Mesothelial cell of epicardium (in vitro differentiated cells): ENCODE data around the gene TSC22D1. TPM values are rescaled to one million over a fixed set of nuclear protein-coding genes. Genes with fewer than 3 reads are reported as not detected.

Source experiments
- DNase-seq, 2 experiments: peaks; one replicate each; pipeline ENCODE4 v3.0.0; 2021; ENCODE audit warnings: low spot score in 2 of 2; ENCODE audit not compliant: unreplicated experiment in 2 of 2
- H3K27ac Mint-ChIP-seq: 2 replicates; pipeline ENCODE4 v1.8.0; 2021; ENCODE audit warnings: mixed read lengths
- H3K27me3 Mint-ChIP-seq: 2 replicates; pipeline ENCODE4 v1.8.0; 2021; ENCODE audit warnings: low read depth, mixed read lengths
- H3K36me3 Mint-ChIP-seq: 2 replicates; pipeline ENCODE4 v1.8.0; 2021; ENCODE audit warnings: mixed read lengths
- H3K4me1 Mint-ChIP-seq: 2 replicates; pipeline ENCODE4 v1.8.0; 2021; ENCODE audit warnings: mixed read lengths
- H3K4me3 Mint-ChIP-seq: 2 replicates; pipeline ENCODE4 v1.8.0; 2021; ENCODE audit warnings: mild to moderate bottlenecking, moderate library complexity, mixed read lengths
- H3K9me3 Mint-ChIP-seq: 2 replicates; pipeline ENCODE4 v1.8.0; 2021; ENCODE audit warnings: mixed read lengths
- total RNA-seq: library from RNA; stranded (reverse); gene quantifications from 3 replicates; pipeline ENCODE4 v1.2.1, GENCODE V29; 2021
- TF ChIP-seq, protein P1 (sequence below): fragments of 200-600 bp; sonication (generic); IDR thresholded peaks from one replicate; pipeline ENCODE4 v1.5.0; 2021; ENCODE audit warnings: antibody characterized with exemption; ENCODE audit not compliant: unreplicated experiment

The TSC22D1 gene
- total RNA-seq, 1 donor from 2014 or later, result 99.5 TPM

DNA sequence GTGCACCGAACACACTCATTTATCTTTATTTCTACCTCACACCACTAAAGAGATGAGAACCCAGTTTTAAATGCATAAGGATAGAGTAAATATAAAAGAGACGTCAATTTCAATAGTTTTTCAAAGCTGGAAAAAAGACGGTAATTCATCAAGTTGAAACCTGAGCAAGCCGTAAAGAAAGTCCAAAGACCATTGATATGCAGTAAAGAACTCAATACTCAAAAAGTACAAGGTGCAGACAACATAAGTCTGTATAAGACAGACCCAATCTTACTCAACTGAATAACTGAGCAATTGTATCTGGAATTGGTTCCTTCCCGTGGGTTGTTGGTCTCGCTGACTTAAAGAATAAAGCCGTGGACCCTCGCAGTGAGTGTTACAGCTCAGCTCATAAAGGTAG lies 120.4 kb downstream of the TSC22D1 start:
- Mint-ChIP-seq H3K36me3 (peaks cover 9% of the 10 kb centered on the region), H3K27me3 (no peaks in the 10 kb centered on the region), H3K27ac (no peak overlapping the region), H3K4me1 (no peaks in the 10 kb centered on the region), H3K9me3 (peaks cover 6% of the 10 kb centered on the region), H3K4me3 (no peak overlapping the region)
- TF ChIP-seq, protein P1, sequence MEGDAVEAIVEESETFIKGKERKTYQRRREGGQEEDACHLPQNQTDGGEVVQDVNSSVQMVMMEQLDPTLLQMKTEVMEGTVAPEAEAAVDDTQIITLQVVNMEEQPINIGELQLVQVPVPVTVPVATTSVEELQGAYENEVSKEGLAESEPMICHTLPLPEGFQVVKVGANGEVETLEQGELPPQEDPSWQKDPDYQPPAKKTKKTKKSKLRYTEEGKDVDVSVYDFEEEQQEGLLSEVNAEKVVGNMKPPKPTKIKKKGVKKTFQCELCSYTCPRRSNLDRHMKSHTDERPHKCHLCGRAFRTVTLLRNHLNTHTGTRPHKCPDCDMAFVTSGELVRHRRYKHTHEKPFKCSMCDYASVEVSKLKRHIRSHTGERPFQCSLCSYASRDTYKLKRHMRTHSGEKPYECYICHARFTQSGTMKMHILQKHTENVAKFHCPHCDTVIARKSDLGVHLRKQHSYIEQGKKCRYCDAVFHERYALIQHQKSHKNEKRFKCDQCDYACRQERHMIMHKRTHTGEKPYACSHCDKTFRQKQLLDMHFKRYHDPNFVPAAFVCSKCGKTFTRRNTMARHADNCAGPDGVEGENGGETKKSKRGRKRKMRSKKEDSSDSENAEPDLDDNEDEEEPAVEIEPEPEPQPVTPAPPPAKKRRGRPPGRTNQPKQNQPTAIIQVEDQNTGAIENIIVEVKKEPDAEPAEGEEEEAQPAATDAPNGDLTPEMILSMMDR, result no peak
- no peak for DNase-seq

DNA sequence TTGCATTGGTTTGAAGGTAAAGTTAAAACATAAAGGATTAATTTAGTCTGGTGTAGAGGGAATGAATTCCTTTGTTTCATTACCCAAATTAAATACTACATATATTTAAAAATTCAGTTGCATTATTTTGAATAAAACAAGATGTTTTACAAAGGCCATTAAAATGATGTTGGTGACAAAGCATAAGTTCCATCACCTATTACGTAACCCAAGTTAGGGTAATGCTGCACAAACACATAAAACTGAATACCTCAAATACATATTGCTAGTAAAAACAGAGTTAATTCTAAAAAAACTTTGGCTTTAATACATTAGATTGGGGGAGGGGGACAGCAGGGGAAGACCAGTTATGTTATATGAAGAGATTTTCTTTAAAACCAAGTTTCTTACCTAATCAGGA lies 122.2 kb downstream of the TSC22D1 start:
- H3K4me1 Mint-ChIP-seq, result no peaks in the 10 kb centered on the region
- no peak overlapping the region for H3K27ac Mint-ChIP-seq
- no peak overlapping the region for H3K4me3 Mint-ChIP-seq
- no peak for DNase-seq
- H3K36me3 Mint-ChIP-seq, result peaks cover 9% of the 10 kb centered on the region
- peaks cover 6% of the 10 kb centered on the region for H3K9me3 Mint-ChIP-seq
- H3K27me3 Mint-ChIP-seq, result no peaks in the 10 kb centered on the region
- TF ChIP-seq, protein P1, result no peak

DNA sequence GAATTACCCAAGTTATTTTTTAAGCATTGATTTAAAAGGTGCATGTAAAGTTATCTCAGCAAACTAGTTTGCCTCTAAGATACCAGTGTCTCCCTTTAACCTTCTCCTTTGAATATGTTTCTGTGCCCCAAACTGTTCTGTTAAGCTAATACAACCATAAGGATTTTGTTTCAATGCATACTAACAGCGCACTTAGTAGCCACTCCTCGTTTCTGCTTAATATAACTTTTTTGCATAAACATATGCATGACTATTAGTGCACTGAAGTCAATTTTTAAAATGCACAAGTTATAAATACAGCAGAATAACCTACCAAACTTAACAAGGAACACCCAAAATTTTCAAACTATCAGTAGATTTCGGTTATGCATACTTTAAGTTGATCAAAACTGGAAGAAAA lies 123.1 kb downstream of the TSC22D1 start:
- H3K36me3 Mint-ChIP-seq, result peaks cover 9% of the 10 kb centered on the region
- no peaks in the 10 kb centered on the region for H3K27me3 Mint-ChIP-seq
- TF ChIP-seq, protein P1, result no peak
- H3K9me3 Mint-ChIP-seq, result peaks cover 6% of the 10 kb centered on the region
- no peaks in the 10 kb centered on the region for H3K4me1 Mint-ChIP-seq
- H3K27ac Mint-ChIP-seq, result no peak overlapping the region
- H3K4me3 Mint-ChIP-seq, result no peak overlapping the region
- no peak for DNase-seq

DNA sequence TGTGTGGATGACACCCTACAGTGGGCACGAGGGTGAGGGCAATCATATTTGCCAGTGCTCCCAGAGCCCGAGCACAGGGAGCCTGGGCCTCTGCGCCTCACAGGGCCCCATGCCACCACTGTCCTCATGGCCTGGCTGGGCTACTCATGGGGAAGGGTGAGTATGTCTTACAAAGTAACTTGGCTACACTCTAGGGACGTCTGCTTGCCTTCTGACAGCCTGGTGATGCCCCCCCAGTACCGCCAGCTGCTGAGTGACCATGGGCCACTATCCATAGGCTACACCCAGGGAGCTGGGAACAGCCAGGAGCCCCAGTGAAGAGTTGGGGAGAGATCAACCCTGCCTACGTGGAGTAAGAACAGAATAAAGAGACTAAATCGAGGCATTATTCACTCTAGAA lies 123.7 kb downstream of the TSC22D1 start:
- DNase-seq, result no peak
- Mint-ChIP-seq H3K27ac (no peak overlapping the region), H3K9me3 (peaks cover 6% of the 10 kb centered on the region), H3K4me1 (no peaks in the 10 kb centered on the region), H3K36me3 (peaks cover 9% of the 10 kb centered on the region), H3K27me3 (no peaks in the 10 kb centered on the region), H3K4me3 (no peak overlapping the region)
- TF ChIP-seq, protein P1, result no peak

DNA sequence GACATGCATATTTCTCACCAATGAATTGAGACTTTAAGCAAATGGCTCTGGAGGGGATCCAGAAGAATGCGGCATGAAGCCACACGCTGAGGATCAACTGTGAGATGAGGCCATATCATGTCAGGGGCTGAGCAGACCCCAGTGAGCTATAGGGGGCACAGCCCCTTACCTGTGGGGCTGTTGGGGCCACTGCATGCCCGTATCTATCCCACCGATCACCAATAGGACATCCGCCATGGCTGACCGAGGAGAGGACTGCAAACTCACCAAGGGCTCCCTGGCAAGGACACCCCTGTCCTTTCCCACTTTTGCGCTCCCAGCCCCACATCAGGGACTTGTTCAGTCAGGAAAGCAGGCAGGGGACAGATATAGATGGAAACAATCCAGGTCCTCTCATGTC lies 124.5 kb downstream of the TSC22D1 start:
- no peaks in the 10 kb centered on the region for H3K27me3 Mint-ChIP-seq
- H3K27ac Mint-ChIP-seq, result no peak overlapping the region
- no peaks in the 10 kb centered on the region for H3K4me1 Mint-ChIP-seq
- H3K36me3 Mint-ChIP-seq, result peaks cover 8% of the 10 kb centered on the region
- TF ChIP-seq, protein P1, result no peak
- no peak for DNase-seq
- peaks cover 6% of the 10 kb centered on the region for H3K9me3 Mint-ChIP-seq
- H3K4me3 Mint-ChIP-seq, result no peak overlapping the region

DNA sequence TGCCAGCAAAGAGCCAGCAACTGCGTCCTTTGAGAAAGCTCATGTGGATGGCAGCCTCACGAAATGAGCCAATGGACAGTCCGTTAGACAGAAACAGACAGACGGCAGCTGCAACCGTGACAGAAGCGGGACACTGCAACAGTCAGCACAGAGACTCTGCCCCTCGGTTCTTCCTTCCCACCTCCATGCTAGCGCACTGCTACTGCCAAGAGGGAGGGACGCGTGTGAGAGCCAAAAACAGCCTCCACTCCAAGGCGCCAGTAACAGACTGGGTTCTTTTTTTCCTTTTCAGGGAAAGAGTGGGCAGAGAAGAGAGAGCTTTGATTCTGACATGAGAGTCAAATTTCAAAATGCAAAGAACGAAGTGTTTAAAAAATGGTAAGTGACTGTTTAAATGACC lies 125.0 kb downstream of the TSC22D1 start:
- H3K9me3 Mint-ChIP-seq, result peaks cover 6% of the 10 kb centered on the region
- peaks cover 5% of the 10 kb centered on the region for H3K36me3 Mint-ChIP-seq
- TF ChIP-seq, protein P1, result no peak
- H3K4me1 Mint-ChIP-seq, result no peaks in the 10 kb centered on the region
- no peak for DNase-seq
- H3K27me3 Mint-ChIP-seq, result no peaks in the 10 kb centered on the region
- no peak overlapping the region for H3K4me3 Mint-ChIP-seq
- H3K27ac Mint-ChIP-seq, result no peak overlapping the region
